T1000 (cell line): Measurements from ENCODE around the gene PRDM16.
"Not testable (repeated sequence)": the region's sequence is repeated elsewhere in the genome, so short reads cannot be mapped to it uniquely, and the experiment has no call there.

Source experiments
- DNase-seq: peaks from one replicate; lab custom pipeline; 2025; ENCODE audit warnings: mixed read lengths; lab: John Stamatoyannopoulos, UW

Gene PRDM16

GRCh38 chr1:3226701-3227350 lies 157.8 kb downstream of the PRDM16 start:
- no peak for DNase-seq

GRCh38 chr1:3227351-3227704 lies 158.3 kb downstream of the PRDM16 start:
- DNase-seq: no peak

- no peak for DNase-seq
These were observed 158.9 kb downstream of the PRDM16 start for GRCh38 chr1:3227893-3228292.

- no peak for DNase-seq
These were observed 160.2 kb downstream of the PRDM16 start for GRCh38 chr1:3229081-3229725.

- DNase-seq: no peak
These were observed 161.6 kb downstream of the PRDM16 start for GRCh38 chr1:3230553-3230952.

GRCh38 chr1:3231245-3231644 lies 162.2 kb downstream of the PRDM16 start:
- DNase-seq: no peak

- DNase-seq: no peak
These were observed 162.8 kb downstream of the PRDM16 start for GRCh38 chr1:3231826-3232225.

- no peak for DNase-seq
These were observed 164.0 kb downstream of the PRDM16 start for GRCh38 chr1:3233031-3233430.

GRCh38 chr1:3233551-3233950 lies 164.5 kb downstream of the PRDM16 start:
- no peak for DNase-seq

- no peak for DNase-seq
These were observed 165.3 kb downstream of the PRDM16 start for GRCh38 chr1:3234281-3234680.

GRCh38 chr1:3234956-3235355 lies 166.0 kb downstream of the PRDM16 start:
- no peak for DNase-seq

- DNase-seq: no peak
These were observed 166.5 kb downstream of the PRDM16 start for GRCh38 chr1:3235496-3235895.

GRCh38 chr1:3236361-3236760 lies 167.4 kb downstream of the PRDM16 start:
- no peak for DNase-seq

- no peak for DNase-seq
These were observed 168.0 kb downstream of the PRDM16 start for GRCh38 chr1:3236955-3237354.

- DNase-seq: no peak
These were observed 168.6 kb downstream of the PRDM16 start for GRCh38 chr1:3237570-3237969.

GRCh38 chr1:3237994-3238702 lies 169.1 kb downstream of the PRDM16 start:
- no peak for DNase-seq

GRCh38 chr1:3238703-3239278 lies 169.8 kb downstream of the PRDM16 start:
- DNase-seq: no peak

GRCh38 chr1:3239991-3240390 lies 171.0 kb downstream of the PRDM16 start:
- DNase-seq: not testable (repeated sequence)

- DNase-seq: no peak
These were observed 171.7 kb downstream of the PRDM16 start for GRCh38 chr1:3240524-3241235.

GRCh38 chr1:3241236-3241550 lies 172.2 kb downstream of the PRDM16 start:
- no peak for DNase-seq

GRCh38 chr1:3241673-3242407 lies 172.8 kb downstream of the PRDM16 start:
- no peak for DNase-seq
